CD4-positive, alpha-beta T cell treated with Interleukin-1 beta for 1 hour (primary cell): ENCODE data around the gene PRSS36.
"Not testable (repeated sequence)": the region's sequence is repeated elsewhere in the genome, so short reads cannot be mapped to it uniquely, and the experiment has no call there.

ENCODE experiments used
- DNase-seq, 2 donors: peaks; one replicate each; pipeline ENCODE4 v3.0.0-alpha.2; 2020 to 2022

Gene PRSS36

DNA sequence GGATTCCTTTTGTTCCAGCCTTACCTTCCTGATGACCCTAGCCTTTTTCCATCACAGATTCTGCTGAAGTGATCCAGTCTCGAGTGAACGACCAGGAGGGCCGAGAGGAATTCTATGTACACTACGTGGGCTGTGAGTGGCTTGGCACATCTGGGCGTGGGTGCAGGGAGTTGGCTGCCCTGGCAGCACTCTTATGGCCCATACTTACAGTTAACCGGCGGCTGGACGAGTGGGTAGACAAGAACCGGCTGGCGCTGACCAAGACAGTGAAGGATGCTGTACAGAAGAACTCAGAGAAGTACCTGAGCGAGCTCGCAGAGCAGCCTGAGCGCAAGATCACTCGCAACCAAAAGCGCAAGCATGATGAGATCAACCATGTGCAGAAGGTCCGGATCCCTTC lies 29.7 kb downstream of the PRSS36 start:
- DNase-seq, result no peak

DNA sequence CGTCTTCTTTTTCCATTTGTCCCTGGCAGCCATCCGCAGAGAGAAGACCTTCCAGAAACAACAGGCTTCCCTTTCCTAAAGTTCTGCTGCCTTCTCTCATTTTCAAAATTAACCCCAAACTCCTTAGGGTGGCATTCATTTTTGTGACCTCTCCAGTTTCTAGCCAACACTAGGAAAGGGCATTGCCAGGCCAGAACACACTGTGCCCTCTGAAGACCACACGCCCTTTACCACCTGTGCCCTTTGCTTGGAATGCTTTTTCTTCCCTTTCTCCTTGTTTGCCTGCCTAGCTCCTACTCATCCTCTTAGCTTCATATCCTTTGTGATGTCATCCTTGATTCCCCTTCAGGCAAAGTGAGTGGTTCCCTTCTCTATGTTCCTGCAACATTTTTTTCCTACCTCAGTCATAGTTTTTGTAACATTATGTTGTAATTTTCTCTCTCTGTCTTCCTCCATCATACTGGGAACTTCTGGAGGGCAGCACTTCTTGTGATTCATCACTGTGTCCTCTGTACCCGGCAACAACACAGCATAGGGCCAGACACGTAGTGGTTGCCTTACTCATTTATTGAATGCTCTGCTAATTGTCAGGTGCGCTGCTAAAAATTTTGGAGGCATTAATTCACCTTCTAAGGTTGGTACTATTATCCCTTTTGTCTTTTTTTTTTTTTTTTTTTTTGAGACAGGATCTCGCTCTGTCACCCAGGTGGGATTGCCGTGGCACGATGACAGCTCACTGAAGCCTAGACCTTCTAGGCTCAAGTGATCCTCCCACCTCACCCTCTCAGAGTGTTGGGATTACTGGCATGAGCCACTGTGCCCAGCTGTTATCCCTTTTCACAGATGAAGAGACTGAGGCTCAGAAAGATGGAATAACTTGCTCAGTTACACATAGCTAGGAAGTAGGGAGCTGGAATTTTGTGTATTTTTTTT lies 31.4 kb downstream of the PRSS36 start:
- DNase-seq, result peak in 1 of 2 donors; percentile 45

DNA sequence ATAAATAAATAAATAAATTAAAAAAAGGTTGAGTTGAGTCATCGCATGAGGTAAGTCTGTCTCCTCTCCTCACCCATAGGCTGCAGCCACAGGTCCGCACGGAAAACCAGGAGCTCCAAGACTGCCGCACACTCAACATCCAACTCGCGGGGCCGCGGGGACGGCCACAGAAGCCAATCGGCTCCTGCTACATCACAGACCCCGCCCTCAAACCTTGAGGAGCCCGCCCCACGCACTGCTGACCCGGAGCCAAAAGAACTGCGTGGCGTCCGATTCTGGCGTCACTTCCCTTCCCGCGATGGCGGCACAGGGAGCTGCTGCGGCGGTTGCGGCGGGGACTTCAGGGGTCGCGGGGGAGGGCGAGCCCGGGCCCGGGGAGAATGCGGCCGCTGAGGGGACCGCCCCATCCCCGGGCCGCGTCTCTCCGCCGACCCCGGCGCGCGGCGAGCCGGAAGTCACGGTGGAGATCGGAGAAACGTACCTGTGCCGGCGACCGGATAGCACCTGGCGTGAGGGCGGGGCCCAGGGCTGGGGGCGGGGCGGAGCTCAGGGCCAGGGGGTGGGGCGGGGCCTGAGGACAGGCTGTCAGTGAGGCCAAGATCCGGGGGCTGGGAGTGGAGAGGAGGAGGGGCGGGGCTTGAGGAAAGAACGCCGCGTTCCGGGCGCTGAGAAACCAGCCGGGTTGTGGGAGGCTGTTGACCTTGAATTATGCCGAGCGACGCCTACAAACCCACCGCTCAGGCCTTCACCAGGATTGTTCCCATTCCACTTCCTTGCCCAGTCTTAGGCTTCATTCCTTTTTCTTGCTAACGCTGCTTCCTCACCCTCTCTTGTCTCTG lies 32.3 kb downstream of the PRSS36 start, which contains the start of gene KAT8:
Gene KAT8 (plus strand): TSS at position 281 of the 839 bp plus-strand sequence. CDS start 18 bp downstream, at position 299.
- peak; percentile 97 to 98 for DNase-seq

DNA sequence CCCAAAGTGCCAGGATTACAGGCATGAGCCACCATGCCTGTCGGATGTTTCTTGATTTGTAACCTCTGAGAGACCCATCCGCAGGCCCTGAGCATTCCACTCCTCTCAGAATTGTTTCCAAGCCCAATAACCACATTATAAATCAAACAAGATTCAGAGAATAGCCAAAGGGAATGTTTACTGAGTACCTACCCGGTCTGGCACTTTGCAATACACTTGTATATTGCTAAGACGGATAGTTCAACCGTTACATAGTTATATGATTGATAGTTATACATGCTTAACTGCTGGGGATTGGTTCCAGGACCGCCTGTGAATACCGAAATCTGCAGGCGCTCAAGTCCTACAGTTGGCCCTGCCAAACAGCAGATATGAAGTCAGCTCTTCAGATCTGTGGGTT lies 35.4 kb downstream of the PRSS36 start:
- no peak for DNase-seq

DNA sequence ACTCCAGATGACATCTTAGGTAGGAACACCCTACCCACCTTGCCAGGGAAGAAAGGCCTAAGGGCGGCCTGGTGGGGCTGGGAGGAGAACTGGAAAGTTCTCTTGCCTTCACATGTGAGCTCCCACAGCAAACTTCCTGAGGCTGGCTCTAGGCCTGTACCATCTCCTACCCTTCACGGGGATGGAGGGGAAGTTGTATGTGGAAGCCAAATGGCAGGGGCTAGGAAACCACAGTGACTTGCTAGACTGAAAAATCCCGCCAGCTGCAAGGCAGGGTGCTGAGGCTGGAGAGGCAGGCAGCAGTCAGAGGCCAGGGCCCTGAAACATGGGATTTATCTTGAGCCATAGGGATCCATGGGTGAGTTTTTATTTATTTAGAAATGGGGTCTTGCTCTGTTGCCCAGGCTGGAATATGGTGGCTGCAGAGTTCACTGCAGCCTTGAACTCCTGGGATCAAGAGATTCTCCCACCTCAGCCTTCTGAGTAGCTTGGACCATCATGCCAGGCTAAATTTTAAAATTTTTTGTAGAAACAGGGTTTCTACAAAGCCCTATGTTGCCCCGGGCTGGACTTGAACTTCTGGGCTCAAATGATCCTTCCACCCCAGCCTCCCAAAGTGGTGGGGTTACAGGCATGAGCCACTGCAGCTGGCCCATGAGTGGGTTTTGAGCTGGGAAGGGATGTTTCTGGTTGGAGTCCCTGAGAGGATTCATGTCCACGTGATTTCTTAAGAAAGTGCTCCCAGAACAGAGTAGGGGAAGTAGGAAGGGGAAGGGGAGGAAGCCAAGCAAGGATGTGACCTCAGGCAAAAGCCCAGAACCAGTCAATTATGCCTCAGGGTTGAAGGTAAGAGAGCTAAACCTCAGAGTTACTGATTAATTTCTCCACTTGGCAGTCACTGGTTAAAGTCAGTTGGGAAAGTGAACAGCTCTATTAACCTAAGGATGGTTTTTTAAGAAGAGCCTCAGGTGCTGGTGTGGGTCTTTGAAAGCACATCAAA lies 36.4 kb downstream of the PRSS36 start:
- DNase-seq, result peak in 1 of 2 donors; percentile 46

DNA sequence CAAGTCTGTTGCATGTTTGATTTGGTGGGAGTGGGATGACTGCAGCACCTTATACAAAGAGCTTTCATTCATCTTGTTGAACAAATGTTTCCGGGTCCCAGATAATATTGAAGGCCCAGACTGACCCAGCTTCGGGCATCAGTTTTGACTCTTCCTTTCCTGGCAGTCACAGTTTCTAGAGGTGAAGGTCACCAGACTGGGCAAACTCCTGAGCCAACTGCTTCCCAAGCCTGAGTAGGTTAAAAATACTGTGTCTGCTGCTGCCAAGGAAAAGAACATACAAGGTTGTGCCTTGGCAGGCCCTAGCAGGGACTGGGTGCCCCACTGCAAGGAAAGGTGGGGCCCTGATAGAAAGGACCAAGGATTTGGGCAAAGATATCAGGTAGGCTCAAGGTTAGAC lies 37.2 kb downstream of the PRSS36 start:
- no peak for DNase-seq

DNA sequence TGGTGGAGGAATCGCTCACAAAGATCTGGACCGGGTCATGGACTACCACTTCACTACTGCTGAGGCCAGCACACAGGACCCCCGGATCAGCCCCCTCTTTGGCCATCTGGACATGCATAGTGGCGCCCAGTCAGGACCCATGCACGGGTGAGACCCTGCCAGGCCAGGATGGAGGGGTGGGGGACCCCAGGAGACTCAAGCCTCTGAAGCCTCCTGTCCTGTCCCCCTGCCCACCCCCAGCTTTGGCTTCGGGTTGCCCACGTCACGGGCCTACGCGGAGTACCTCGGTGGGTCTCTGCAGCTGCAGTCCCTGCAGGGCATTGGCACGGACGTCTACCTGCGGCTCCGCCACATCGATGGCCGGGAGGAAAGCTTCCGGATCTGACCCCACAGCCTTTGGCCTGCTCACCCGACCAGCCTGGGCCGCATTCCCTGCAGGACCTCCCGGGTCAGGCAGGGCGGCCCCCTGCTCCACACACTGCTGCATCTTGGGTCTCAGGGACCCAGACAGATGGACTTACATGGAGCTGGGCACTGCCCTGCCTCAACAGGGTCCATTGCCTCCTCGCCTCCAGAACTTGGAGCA lies 37.9 kb downstream of the PRSS36 start:
- DNase-seq, result no peak

DNA sequence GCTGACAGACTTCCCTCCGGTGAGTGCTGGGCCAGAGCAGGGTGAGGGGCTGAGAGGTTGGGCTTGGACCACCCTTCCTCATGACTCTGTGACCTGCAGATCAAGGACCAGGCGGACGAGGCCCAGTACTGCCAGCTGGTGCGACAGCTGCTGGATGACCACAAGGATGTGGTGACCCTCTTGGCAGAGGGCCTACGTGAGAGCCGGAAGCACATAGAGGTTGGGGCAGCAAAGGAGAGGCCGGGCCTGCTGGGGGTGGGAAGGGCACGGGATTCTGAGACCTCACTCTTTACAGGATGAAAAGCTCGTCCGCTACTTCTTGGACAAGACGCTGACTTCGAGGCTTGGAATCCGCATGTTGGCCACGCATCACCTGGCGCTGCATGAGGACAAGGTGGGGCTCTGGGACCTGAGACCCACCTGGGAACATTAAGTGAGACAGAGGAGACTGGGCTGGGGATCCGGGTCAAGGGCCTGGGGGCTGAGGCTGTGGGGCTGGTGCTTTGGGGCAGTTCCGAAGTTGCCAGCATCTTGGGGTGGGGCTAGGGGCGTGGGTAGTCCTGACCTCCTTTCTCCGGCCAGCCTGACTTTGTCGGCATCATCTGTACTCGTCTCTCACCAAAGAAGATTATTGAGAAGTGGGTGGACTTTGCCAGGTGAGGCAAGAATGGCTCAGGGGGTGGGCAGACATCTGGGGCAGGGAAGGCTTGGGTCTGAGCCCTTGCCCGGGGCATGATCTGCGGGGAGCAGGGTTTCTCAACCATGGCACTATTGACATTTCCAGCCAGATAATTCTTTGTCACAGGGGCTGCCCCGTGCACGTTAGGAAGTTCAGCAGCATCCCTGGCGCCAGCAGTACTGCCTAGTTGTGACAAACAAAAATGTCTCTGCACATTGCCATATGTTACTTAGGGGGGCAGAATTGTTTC lies 39.5 kb downstream of the PRSS36 start:
- DNase-seq, result no peak

DNA sequence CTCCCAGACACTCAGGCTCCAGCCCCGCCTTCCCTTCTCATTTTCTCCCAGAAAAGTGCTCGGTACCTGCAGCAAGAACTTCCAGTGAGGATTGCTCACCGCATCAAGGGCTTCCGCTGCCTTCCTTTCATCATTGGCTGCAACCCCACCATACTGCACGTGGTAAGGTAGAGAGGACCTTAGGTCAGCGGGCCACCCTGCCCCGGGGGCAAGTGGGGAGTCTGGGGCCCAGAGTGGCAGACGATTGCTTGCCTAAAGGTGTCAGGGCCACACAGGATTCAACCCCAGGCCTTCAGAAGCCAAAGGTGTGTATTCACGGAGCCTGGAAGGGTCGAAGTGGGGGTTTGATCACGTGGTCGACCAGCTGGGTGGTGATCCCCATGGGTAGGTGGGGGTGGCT lies 40.2 kb downstream of the PRSS36 start:
- no peak for DNase-seq

DNA sequence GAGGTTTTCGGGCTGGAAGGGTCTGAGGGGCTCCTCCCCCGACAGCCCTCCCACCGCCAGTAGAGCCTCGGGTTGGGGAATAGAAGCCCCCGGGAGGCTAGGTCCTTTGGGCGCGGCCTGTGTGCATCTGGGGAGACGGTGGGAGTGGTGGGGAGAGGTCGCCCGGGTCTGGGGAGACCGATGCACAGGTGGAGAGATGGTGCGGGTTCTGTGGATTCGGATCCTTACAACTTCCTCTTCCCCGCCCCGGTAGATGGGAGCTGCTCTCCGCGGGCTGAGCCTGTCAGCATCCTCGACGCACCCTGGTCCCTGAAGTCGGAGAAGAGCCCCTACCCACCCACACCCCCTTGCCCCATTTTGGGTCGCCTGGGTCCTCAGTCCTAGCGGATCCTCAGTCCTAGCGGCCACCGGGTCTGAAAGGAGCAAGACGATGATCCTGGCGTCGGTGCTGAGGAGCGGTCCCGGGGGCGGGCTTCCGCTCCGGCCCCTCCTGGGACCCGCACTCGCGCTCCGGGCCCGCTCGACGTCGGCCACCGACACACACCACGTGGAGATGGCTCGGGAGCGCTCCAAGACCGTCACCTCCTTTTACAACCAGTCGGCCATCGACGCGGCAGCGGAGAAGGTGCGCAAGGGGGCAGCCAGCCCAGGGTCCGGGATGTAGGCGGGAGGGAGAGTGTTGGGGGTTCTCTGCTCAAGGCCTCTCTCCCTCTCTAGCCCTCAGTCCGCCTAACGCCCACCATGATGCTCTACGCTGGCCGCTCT lies 40.9 kb downstream of the PRSS36 start:
- no peak for DNase-seq

DNA sequence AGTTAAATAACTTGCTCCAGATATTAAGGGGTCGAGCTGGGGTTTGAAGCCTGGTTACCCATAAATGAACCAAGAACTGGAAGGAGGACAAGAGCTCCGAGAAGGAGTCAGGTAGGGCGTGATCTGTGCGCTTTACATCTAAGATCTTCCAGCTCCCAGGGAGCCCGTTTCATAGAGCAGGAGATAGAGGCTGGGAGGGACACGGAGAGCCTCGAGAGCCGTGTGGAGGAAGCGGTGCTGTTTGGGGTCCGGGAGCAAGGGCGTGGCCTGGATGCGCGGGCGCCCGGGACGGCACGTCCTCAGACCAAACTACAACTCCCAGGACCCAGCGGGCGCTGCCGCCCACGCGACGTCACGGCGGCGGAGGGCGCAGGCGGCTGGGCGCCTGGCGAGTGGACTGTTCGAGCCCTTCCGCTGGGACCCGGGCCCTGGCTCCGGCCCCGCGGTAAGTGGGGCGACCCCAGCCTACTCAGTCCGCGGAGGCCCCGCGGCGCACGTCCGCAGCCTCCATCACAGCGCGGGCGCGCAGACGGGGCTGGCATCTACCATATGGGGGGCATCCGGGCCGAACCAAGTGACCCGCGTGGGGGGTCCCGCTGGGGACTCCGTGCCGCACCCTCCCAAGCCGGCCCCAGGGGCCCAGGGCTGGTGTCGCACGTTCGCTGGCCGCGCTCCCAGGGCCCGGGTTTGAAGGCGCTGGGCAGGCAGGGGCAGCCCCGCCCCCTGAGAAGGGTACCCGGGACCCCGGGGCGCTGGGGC lies 41.7 kb downstream of the PRSS36 start, which contains the start of gene BCKDK:
Gene BCKDK (plus strand): TSS at position 352 of the 759 bp plus-strand sequence. CDS start 838 bp downstream, outside the sequence.
- DNase-seq, result peak; percentile 63 to 64

DNA sequence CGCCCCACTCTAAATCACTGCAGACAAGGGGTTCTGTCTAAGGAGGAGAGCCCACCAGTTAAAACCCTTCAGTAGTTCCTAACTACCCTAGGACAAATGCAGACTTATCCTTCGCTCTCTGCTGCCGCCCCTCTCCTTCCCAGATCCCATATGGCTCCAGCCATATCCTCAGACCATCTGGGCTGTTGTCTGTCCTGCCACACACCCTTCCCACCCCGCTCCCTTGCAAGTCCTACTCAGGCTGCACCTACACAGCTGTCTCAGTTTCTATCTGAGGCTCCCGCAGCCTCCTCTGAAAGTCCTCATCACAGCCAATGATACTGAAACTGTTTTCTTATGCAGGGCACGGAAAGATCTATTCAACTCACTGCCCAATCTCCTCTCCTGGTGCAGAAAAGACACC lies 42.4 kb downstream of the PRSS36 start:
- DNase-seq, result no peak

DNA sequence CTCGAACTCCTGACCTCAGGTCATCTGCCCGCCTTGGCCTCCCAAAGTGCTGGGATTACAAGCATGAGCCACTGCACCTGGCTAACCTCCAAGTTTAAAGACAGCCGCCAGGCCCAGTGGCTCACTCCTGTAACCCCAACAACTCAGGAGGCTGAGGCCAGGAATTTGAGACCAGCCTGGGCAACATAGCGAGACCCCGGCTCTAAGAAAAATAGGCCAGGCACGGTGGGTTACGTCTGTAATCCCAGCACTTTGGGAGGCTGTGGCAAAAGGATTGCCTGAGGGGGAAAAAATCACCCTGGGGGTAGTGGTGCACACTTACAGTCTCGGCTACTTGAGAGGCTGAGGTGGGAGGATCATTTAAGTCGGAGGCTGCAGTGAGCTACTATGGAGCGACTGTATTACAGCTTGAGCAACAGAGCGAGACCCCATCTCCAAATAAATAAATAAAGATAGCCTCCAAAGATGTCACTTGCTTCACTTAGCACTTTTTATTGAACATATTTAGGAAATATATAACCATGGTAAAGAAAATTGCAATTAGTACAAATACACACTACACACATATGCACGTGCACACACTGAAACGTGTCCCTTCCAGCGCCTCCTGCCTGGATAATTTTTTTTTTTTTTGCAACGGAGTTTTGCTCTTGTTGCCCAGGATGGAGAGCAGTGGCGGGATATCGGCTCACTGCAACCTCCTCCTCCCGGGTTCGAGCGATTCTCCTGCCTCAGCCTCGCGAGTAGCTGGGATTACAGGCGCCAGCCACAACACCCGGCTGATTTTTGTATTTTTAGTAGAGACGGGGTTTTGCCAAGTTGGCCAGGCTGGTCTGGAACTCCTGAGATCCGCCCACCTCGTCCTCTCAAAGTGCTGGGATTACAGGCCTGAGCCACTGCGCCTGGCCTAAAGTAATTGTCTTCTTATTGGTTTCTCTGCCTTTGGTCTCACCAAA lies 43.1 kb downstream of the PRSS36 start:
- DNase-seq, result no peak

DNA sequence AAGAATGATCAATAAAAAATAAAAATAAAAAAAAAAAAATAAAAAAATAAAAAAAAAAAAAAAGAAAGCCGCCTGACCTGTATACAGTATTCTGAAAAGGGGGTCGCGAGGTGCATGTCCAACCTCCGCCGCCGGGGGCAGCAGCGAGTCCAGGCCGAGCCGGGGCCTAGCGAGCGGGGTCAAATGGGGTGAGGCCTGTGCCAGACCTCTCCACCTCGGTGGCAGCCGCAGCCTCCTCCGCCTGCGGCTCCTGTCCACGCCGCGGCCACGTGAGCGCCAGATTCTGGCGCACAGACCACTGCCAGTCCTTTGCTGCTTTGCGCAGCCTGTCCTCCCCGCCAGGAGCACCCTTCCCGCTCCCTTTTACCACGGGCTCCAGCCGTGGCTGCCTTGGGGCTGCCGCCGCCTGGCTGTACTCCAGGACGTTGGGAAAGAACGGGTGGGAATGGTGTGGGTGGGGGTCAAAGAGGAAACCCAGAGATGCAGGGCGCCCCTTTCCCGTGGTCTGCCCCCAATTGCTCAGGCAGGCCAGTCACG lies 44.1 kb downstream of the PRSS36 start:
- peak; percentile 84 to 85 for DNase-seq

DNA sequence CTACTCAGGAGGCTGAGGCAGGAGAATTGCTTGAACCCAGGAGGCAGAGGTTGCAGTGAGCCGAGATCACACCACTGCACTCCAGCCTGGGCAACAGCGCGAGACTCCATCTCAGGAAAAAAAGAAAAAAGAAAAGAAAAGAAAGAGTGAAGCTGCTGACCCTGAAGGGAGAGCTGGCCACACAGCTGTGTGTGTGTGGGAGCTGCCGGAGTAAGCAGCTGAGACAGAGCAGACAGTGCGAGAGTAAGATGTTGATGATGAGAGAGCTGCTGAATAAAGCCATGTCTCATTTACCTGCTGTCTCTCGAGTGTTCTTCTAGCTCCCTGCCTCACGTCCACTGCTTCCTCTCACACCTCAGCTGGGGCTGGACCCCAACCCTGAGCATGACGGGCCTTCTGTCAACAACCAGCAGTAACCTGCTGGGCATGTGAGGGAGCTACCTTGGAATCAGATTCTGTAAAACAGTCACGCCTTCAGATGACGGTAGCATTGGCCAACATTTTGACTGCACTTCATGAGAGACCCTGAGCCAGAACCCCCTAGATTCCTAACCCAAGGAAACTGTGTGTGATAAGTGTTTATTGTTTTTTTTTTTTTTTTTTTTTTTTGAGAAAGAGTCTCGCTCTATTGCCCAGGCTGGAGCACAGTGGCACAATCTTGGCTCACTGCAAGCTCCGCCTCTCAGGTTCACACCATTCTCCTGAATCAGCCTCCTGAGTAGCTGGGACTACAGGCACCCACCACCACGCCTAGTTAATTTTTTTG lies 48.8 kb downstream of the PRSS36 start:
- not testable (repeated sequence) for DNase-seq

DNA sequence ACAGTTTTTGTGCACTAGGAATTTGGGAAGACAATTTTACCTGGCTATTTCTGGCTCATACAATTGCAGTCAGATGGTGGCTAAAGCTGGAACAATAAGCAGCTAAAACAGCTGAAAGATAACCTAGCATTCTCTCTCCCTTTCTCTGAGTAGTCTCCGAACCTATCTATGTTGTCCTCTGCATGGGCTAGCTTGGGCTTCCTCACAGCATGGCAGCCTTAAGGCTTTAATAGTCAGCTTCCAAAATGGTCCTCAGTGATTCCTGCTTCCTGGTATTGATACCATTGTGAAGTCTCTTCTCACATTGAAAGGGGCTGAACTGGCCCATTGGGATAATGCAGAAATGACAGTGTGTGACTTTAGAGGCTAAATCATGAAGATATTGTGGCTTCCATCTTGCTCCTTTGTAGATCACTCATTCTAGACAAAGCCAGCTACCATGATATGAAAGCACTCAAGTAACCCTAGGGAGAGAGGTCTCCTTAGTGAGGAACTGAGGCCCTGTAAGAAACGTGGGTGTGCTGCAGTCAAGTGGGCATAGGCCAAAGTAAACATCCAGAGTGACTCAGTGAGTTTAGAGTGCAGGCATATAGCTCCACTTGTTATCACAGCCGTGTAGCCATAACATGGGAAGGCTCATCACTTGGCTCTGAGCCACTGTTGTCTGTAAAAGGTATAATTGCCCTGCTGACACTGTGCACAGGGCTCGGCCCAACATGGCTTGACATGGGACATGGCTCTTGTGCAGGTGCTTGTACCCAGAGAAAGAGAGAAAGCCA lies 49.8 kb downstream of the PRSS36 start:
- no peak for DNase-seq
